B cell (primary cell): ENCODE measurements around the gene ZNF146.
"Not testable (repeated sequence)": the region's sequence is repeated elsewhere in the genome, so short reads cannot be mapped to it uniquely, and the experiment has no call there.

Experiments
- CTCF ChIP-seq: fragments of 200-600 bp; IDR thresholded peaks from one replicate; pipeline ENCODE4 v1.8.0; 2022; ENCODE audit warnings: antibody characterized with exemption, mild to moderate bottlenecking
- EZH2 ChIP-seq: IDR thresholded peaks from 2 replicates; pipeline ENCODE4 v1.6.1; 2012; ENCODE audit warnings: borderline replicate concordance, low read depth, mild to moderate bottlenecking, moderate library complexity, low read length; ENCODE audit not compliant: insufficient read depth, poor library complexity, severe bottlenecking

DNA sequence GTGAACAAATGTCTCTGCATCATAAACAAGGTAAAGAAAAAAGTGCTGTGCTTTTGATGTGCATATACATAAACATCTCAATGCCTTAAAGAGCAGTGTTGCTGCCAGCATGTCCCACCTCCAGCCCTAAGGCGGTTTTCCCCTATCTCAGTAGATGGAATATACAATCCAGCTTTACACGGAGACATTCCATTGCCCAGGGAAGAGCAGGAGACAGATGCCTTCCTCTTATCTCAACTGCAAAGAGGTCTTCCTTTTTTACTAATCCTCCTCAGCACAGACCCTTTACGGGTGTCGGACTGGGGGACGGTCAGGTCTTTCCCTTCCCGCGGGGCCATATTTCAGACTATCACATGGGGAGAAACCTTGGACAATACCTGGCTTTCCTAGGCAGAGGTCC lies 18.7 kb downstream of the ZNF146 start:
- not testable (repeated sequence) for TF ChIP-seq CTCF, EZH2
